Calu3 (cell line): ENCODE data around the gene NTMT1. TPM values are rescaled to one million over a fixed set of nuclear protein-coding genes. Genes with fewer than 3 reads are reported as not detected.

ENCODE experiments used
- BruUV-seq: library from RNA; stranded (reverse); fragments of 400-500 nt; replicated peaks from 2 replicates; lab custom pipeline; 2021; lab: Mats Ljungman, UMichigan
- CTCF ChIA-PET: fragments of 300-600 bp; sonication (Branson Sonifier 250); formaldehyde crosslinking; loops from one replicate; lab custom pipeline; 2022; ENCODE audit warnings: antibody characterized with exemption; lab: Charles Lee
- DNase-seq: peaks from one replicate; pipeline ENCODE4 v3.0.0; 2022
- H3K27ac Mint-ChIP-seq: one replicate; pipeline ENCODE4 v1.8.0; 2022; ENCODE audit warnings: mixed read lengths; ENCODE audit not compliant: unreplicated experiment
- H3K27me3 Mint-ChIP-seq: one replicate; pipeline ENCODE4 v1.8.0; 2022; ENCODE audit warnings: mixed read lengths; ENCODE audit not compliant: unreplicated experiment
- H3K36me3 Mint-ChIP-seq: one replicate; pipeline ENCODE4 v1.8.0; 2022; ENCODE audit warnings: mild to moderate bottlenecking, moderate library complexity, mixed read lengths; ENCODE audit not compliant: insufficient read depth, unreplicated experiment
- H3K4me1 Mint-ChIP-seq: one replicate; pipeline ENCODE4 v1.8.0; 2022; ENCODE audit warnings: mild to moderate bottlenecking, low read depth, mixed read lengths; ENCODE audit not compliant: unreplicated experiment
- H3K4me3 Mint-ChIP-seq: one replicate; pipeline ENCODE4 v1.8.0; 2022; ENCODE audit warnings: mild to moderate bottlenecking, low read depth, moderate library complexity, mixed read lengths; ENCODE audit not compliant: unreplicated experiment
- H3K9me3 Mint-ChIP-seq: one replicate; pipeline ENCODE4 v1.8.0; 2022; ENCODE audit warnings: low read depth, mixed read lengths; ENCODE audit not compliant: unreplicated experiment
- intact Hi-C: fragments of 100-400 bp; cut with micrococcal nuclease; formaldehyde crosslinking; loops from one replicate; pipeline ENCODE4 v1.10.0; 2022; ENCODE audit not compliant: unreplicated experiment
- total RNA-seq: library from RNA; stranded (reverse); gene quantifications from 2 replicates; pipeline ENCODE4 v1.2.3, GENCODE V29; 2022
- TF ChIP-seq, protein P1 (sequence below): fragments of 200-600 bp; IDR thresholded peaks from one replicate; pipeline ENCODE4 v1.8.0; 2022; ENCODE audit warnings: antibody characterized with exemption; ENCODE audit not compliant: unreplicated experiment

Gene NTMT1
- total RNA-seq, 1 experiment from 2014 or later: 36.1 TPM

DNA sequence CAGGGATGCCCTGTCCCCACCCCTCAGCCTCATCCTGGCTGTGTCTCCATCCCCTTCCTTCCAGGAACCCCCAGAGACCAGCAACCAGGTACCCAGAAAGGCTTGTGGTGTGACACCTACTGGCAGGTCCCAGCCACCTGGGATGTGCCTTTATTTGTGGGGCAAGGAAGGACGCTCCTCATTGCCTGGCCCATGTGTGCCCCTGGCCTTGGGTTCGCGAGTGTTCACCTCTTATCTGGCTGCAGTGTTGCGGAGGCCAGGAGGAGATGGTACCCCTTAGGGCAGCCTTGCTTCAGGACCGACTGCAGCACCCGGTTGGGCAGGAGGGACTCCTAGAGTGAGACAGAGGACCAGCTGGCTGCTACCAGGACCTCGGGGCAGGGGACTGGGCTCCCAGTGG, 13.8 kb upstream of the NTMT1 start:
- no TSS peak for BruUV-seq
- Mint-ChIP-seq H3K36me3 (peaks cover 52% of the 10 kb centered on the region), H3K9me3 (no peaks in the 10 kb centered on the region), H3K4me1 (peaks cover 17% of the 10 kb centered on the region), H3K27ac (no peak overlapping the region), H3K4me3 (no peak overlapping the region), H3K27me3 (no peaks in the 10 kb centered on the region)
- TF ChIP-seq, protein P1, sequence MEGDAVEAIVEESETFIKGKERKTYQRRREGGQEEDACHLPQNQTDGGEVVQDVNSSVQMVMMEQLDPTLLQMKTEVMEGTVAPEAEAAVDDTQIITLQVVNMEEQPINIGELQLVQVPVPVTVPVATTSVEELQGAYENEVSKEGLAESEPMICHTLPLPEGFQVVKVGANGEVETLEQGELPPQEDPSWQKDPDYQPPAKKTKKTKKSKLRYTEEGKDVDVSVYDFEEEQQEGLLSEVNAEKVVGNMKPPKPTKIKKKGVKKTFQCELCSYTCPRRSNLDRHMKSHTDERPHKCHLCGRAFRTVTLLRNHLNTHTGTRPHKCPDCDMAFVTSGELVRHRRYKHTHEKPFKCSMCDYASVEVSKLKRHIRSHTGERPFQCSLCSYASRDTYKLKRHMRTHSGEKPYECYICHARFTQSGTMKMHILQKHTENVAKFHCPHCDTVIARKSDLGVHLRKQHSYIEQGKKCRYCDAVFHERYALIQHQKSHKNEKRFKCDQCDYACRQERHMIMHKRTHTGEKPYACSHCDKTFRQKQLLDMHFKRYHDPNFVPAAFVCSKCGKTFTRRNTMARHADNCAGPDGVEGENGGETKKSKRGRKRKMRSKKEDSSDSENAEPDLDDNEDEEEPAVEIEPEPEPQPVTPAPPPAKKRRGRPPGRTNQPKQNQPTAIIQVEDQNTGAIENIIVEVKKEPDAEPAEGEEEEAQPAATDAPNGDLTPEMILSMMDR: no peak
- CTCF ChIA-PET: no interaction called here
- DNase-seq: no peak
- intact Hi-C loops: loop anchor here (10.0 kb wide), 2 partner anchors 227 to 437 kb away; partner anchors contain the start of gene IER5L

DNA sequence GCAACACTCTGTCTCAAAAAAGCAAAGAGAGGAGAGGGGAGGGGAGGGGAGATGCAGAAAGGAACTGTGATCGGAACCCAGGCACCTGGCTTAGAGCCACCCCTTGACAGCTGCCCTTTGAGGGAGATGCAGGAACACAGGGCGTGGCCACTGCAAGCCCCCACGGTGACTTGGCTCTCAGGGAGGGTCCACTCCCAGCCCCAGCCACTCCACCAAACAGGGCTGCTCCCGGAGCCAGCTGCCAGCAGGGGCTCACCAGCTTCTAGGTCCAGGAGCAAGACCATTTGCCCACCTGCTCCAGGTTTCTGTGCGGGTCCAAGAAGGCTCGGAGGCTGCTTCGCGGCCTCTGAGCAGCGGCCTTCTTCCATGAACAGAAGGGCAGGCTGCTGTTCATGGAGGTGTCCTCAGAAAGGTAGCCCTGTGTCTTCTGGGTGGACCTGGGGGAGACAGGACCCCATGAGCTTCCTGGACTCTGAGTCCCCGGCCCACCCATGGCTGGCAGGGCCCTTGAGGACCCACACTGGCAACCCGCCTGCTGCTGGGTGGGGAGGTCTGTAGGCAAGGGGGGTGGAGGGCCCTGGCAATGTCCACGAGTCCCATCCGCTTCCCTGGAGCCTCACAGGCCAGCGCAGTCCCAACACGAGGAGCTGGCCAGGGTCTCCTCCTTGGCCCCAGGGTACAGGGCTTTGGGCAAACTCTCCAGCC, 13.0 kb upstream of the NTMT1 start:
- no peak overlapping the region for H3K27ac Mint-ChIP-seq
- H3K27me3 Mint-ChIP-seq: no peaks in the 10 kb centered on the region
- intact Hi-C loops: loop anchor here (10.0 kb wide), 2 partner anchors 228 to 438 kb away; partner anchors contain the start of gene IER5L
- H3K9me3 Mint-ChIP-seq: no peaks in the 10 kb centered on the region
- CTCF ChIA-PET: interaction anchor here (0.6 kb wide), 1 partner anchor 69 kb away, joined by 3 read pairs; no protein-coding TSS in a partner anchor
- H3K4me1 Mint-ChIP-seq: peaks cover 10% of the 10 kb centered on the region
- H3K4me3 Mint-ChIP-seq: no peak overlapping the region
- TF ChIP-seq, protein P1: no peak
- BruUV-seq: no TSS peak
- peaks cover 44% of the 10 kb centered on the region for H3K36me3 Mint-ChIP-seq
- no peak for DNase-seq

DNA sequence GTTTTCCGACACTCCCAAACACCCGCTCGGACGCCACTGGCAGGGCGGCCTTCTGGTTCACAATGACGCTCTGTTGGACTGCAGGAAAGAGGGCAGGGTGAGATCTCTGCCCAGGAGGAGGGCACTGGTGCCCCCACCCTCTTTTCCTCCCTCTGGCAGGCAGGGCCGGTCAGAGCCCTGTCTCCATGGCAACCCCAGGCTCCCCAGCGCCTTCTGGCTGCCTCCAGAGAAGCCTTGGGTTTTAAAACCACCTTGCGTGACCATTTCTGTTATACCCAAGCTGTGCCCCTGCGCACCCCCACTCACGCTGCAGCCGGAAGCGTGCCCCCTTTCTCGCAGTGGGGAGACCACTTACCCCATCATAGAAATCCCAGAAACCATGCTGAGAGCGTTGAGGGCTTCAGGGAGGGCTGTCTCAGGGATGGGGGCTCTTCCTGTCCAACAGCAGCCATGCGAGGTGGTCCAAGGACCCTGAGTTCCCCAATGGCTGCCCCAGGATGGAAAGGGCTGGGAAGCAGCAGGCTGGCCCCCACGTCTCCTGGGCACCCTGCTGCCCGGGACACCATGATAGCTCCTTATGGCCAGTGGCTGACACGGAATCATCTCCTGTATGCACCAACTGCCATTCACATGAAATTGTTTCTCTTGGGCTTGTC, 12.3 kb upstream of the NTMT1 start:
- CTCF ChIA-PET: interaction anchor here (0.5 to 0.6 kb wide), 2 partner anchors 70 to 474 kb away, joined by 3 read pairs; no protein-coding TSS in a partner anchor
- peaks cover 5% of the 10 kb centered on the region for H3K4me1 Mint-ChIP-seq
- no TSS peak for BruUV-seq
- no peaks in the 10 kb centered on the region for H3K27me3 Mint-ChIP-seq
- no peaks in the 10 kb centered on the region for H3K9me3 Mint-ChIP-seq
- no peak overlapping the region for H3K4me3 Mint-ChIP-seq
- intact Hi-C loops: loop anchor here (10.0 kb wide), 2 partner anchors 229 to 439 kb away; partner anchors contain the start of gene IER5L
- H3K27ac Mint-ChIP-seq: no peak overlapping the region
- peaks cover 38% of the 10 kb centered on the region for H3K36me3 Mint-ChIP-seq
- TF ChIP-seq, protein P1: no peak
- no peak for DNase-seq

DNA sequence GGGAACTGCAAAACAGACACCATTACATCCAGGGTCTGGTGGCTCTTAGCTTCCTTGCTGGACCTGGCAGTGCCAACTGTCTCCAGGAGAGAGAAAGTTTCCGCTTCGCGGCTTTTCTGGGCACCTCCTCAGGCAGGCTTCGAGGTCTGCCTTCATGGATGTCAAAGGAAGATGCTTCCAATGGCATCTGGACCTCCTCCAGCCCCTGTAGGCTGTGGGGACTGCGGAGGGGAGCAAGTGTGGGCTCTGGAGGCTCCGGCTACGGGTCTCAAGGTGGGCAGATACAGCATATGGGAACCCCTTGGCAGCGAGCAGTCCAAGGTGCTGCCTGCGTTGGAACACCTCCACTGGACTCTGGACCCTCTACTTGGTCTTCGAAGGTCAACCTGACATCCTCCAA, 11.0 kb upstream of the NTMT1 start:
- CTCF ChIA-PET: no interaction called here

More for the DNA sequence above, 11.0 kb upstream of the NTMT1 start:
- no peaks in the 10 kb centered on the region for H3K9me3 Mint-ChIP-seq
- TF ChIP-seq, protein P1: no peak
- no peaks in the 10 kb centered on the region for H3K4me1 Mint-ChIP-seq
- intact Hi-C loops: loop anchor here (10.0 kb wide), 2 partner anchors 230 to 440 kb away; partner anchors contain the start of gene IER5L
- peaks cover 26% of the 10 kb centered on the region for H3K36me3 Mint-ChIP-seq
- no peak overlapping the region for H3K27ac Mint-ChIP-seq
- no peak overlapping the region for H3K4me3 Mint-ChIP-seq
- no peaks in the 10 kb centered on the region for H3K27me3 Mint-ChIP-seq
- DNase-seq: no peak
- no TSS peak for BruUV-seq
